Activated naive CD4-positive, alpha-beta T cell treated with anti-CD3 and anti-CD28 coated beads, Interleukin-2, amount 50 U/mL, for 24 hours (primary cell): ENCODE measurements around the gene CSKMT.
"Not testable (repeated sequence)": the region's sequence is repeated elsewhere in the genome, so short reads cannot be mapped to it uniquely, and the experiment has no call there.

ENCODE experiments used
- H3K27ac Mint-ChIP-seq: one replicate; pipeline ENCODE4 v1.8.0; 2021; ENCODE audit warnings: mild to moderate bottlenecking, mixed read lengths
- H3K27me3 Mint-ChIP-seq: one replicate; pipeline ENCODE4 v1.8.0; 2021; ENCODE audit warnings: mixed read lengths
- H3K36me3 Mint-ChIP-seq: one replicate; pipeline ENCODE4 v1.8.0; 2021; ENCODE audit warnings: mixed read lengths
- H3K4me1 Mint-ChIP-seq: one replicate; pipeline ENCODE4 v1.8.0; 2021; ENCODE audit warnings: mixed read lengths
- H3K4me3 Mint-ChIP-seq: one replicate; pipeline ENCODE4 v1.8.0; 2021; ENCODE audit warnings: mild to moderate bottlenecking, mixed read lengths
- H3K9me3 Mint-ChIP-seq: one replicate; pipeline ENCODE4 v1.8.0; 2021; ENCODE audit warnings: mixed read lengths

Gene CSKMT

GRCh38 chr11:62665075-62665598 is at the start of gene CSKMT, which contains the start of gene C11orf98:
TSS of gene CSKMT (plus strand) at chr11:62665312. CDS start at chr11:62665880, 568 bp downstream.
TSS of gene C11orf98 (minus strand) at chr11:62665210. CDS start at chr11:62665169, 41 bp downstream.
- Mint-ChIP-seq H3K9me3 (no peaks in the 10 kb centered on the region), H3K36me3 (peaks cover 13% of the 10 kb centered on the region), H3K4me1 (peaks cover 36% of the 10 kb centered on the region), H3K27ac (peak within 1 kb of the TSS; percentile 95), H3K4me3 (peak within 1 kb of the TSS; percentile 98), H3K27me3 (no peaks in the 10 kb centered on the region)

DNA sequence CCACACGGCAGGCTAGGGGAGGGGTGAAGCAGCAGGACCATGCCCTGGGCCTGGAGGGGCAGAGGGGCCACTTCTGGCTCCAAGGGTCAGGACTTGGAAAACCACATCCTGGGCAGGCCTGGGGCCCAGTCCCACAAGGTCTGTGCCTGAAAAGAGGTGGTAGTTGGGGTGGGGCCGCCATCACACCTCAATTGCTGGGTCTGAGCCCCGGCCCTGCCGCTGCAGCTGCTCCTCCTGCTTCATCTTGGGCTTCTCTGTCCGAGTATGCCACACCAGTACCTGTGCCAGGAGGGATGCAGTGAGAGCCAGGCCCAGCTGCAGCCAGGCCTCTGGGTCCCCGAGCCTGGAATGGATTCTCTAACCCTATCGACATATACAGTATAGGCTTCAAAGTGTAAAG is 49.6 kb upstream of the CSKMT start:
- Mint-ChIP-seq H3K4me1 (peaks cover 46% of the 10 kb centered on the region), H3K9me3 (no peaks in the 10 kb centered on the region), H3K27me3 (no peaks in the 10 kb centered on the region), H3K36me3 (peaks cover 4% of the 10 kb centered on the region), H3K27ac (peak overlapping the region; percentile 30), H3K4me3 (no peak overlapping the region)

GRCh38 chr11:62616957-62617356 is 48.2 kb upstream of the CSKMT start:
- H3K36me3 Mint-ChIP-seq, result not testable (repeated sequence)
- H3K4me1 Mint-ChIP-seq, result peaks cover 49% of the 10 kb centered on the region

DNA sequence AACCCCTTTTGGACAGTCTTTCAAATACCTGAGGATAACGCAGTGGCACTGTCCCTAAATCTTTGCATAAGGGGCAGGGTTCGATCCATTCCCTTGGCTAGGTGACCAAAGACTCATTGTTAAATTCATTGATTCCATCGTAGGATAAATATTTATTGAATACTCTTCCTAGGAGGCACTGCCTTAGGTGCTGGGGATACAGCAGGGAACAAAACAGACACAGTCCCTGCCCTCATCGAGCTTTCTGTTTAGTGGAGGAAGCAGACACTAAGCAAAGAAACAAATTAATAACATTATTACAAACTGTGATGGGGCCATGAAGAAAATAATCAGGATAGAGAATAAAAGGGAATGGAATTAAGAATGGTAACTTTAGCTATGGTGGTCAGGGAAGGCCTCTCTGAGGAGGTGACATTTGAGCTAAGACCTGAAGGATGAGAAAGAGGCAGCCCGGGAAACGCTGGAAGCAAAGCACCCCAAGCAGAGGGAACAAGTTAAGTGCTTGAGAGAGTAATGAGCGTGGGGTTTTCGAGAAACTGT is 44.0 kb upstream of the CSKMT start:
- H3K27ac Mint-ChIP-seq, result peak overlapping the region; percentile 97
- no peaks in the 10 kb centered on the region for H3K9me3 Mint-ChIP-seq
- peaks cover 30% of the 10 kb centered on the region for H3K4me1 Mint-ChIP-seq
- no peaks in the 10 kb centered on the region for H3K27me3 Mint-ChIP-seq
- H3K4me3 Mint-ChIP-seq, result peak overlapping the region; percentile 96
- peaks cover 13% of the 10 kb centered on the region for H3K36me3 Mint-ChIP-seq

More at GRCh38 chr11:62616957-62617356, 48.2 kb upstream of the CSKMT start:
- H3K4me3 Mint-ChIP-seq, H3K9me3 Mint-ChIP-seq, H3K27me3 Mint-ChIP-seq: not testable (repeated sequence)
- H3K27ac Mint-ChIP-seq, result peak overlapping the region; percentile 55

DNA sequence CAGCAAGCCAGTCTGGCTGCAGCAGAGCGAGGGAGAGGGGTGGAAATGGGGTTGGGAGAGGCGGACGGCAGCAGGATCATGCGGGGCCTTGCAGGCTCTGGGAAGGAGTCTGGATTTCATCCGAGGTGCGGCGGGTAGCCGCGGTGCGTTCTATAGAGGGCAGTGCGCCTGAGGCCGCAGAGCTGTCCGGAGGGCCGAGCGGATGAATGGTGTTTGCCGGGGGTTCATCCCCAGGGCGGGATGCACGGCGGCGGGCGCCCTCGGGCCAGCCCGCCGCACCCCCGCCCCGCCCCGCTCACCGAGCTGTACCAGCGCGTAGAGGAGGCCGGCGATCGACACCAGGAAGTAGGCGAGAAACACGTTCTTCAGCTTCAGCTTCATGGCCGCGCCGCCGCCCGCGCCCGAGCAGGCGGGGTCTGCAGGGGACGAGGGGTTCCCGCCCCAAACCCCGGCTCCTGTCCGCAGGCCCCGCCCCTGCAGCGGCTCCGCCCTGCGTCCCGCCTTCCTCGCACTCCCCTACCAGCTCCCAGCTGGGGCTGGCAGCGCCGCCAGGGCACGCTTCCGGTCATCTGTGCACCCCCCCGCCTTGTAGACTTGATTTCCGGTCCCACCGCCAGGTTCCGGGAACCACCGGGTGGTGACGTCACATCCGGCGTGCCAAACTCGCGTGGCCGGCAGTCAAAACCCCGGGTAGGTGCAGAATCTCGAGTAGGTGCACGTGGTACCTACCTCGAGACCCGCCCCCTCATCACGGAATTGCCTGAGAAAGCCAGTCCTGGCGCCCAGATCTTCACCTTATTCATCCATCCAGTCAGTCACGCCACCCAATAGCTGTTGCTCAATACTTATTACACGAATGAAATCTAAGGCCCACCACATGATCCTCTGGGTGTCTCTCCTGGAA is 43.3 kb upstream of the CSKMT start, which contains the start of gene B3GAT3:
B3GAT3 (minus strand) TSS at position 420 of the 904 bp plus-strand sequence; CDS start at position 381, 39 bp downstream.
- H3K4me1 Mint-ChIP-seq, result peaks cover 30% of the 10 kb centered on the region
- no peaks in the 10 kb centered on the region for H3K27me3 Mint-ChIP-seq
- peaks cover 13% of the 10 kb centered on the region for H3K36me3 Mint-ChIP-seq
- peak within 1 kb of the TSS; percentile 99 for H3K27ac Mint-ChIP-seq
- H3K4me3 Mint-ChIP-seq, result peak within 1 kb of the TSS; percentile 96
- no peaks in the 10 kb centered on the region for H3K9me3 Mint-ChIP-seq

- Mint-ChIP-seq H3K4me3 (peak overlapping the region; percentile 91), H3K27ac (peak overlapping the region; percentile 99), H3K9me3 (no peaks in the 10 kb centered on the region), H3K4me1 (peaks cover 27% of the 10 kb centered on the region), H3K36me3 (peaks cover 13% of the 10 kb centered on the region), H3K27me3 (no peaks in the 10 kb centered on the region)
Measured at GRCh38 chr11:62622476-62623089, 42.5 kb upstream of the CSKMT start.

DNA sequence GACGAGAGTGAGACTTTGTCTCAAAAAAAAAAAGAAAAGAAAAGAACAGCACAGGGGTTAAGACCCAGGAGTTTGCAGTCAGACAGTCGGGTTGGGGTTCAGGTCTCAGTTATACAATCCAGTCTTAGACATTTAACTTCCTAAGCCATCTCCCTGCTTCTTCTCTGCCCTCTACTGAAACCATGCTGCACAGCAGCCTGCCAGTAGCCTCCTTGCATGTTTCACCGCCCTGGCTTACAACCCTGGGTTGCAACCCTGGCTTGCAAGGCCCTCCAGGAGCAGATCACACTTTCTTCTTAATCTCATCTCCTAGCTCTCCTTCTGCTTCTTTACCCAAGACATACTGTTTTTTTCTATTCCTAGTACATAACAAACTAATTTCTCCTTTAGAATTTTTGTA is 37.4 kb upstream of the CSKMT start:
- H3K36me3 Mint-ChIP-seq, result peaks cover 17% of the 10 kb centered on the region
- H3K27me3 Mint-ChIP-seq, result no peaks in the 10 kb centered on the region
- peaks cover 3% of the 10 kb centered on the region for H3K4me1 Mint-ChIP-seq
- no peak overlapping the region for H3K27ac Mint-ChIP-seq
- no peaks in the 10 kb centered on the region for H3K9me3 Mint-ChIP-seq
- H3K4me3 Mint-ChIP-seq, result no peak overlapping the region

- H3K36me3 Mint-ChIP-seq, result peaks cover 23% of the 10 kb centered on the region
- H3K9me3 Mint-ChIP-seq, result no peaks in the 10 kb centered on the region
- no peaks in the 10 kb centered on the region for H3K27me3 Mint-ChIP-seq
- H3K4me1 Mint-ChIP-seq, result peaks cover 28% of the 10 kb centered on the region
- H3K27ac Mint-ChIP-seq, result no peak overlapping the region
- no peak overlapping the region for H3K4me3 Mint-ChIP-seq
Measured at GRCh38 chr11:62632492-62632891, 32.6 kb upstream of the CSKMT start.

DNA sequence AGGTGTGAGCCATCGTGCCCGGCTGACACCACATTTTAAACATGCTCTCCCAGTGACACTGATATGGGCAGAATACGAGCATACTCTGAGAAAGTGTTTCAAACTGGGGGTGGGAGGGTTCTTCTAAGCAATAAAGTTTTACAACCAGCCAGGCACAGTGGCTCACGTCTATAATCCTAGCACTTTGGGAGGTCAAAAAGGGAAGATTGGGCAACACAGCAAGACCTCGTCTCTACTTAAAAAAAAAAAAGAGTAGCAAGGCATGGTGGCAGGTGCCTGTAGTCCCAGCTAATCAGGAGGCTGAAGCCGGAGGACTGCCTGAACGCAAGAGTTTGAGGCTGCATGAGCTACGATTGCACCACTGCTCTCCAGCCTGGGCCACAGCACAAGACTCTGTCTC is 20.9 kb upstream of the CSKMT start:
- peak overlapping the region; percentile 42 for H3K4me3 Mint-ChIP-seq
- no peaks in the 10 kb centered on the region for H3K27me3 Mint-ChIP-seq
- H3K9me3 Mint-ChIP-seq, result no peaks in the 10 kb centered on the region
- peaks cover 9% of the 10 kb centered on the region for H3K36me3 Mint-ChIP-seq
- H3K4me1 Mint-ChIP-seq, result peaks cover 43% of the 10 kb centered on the region
- peak overlapping the region; percentile 30 for H3K27ac Mint-ChIP-seq

DNA sequence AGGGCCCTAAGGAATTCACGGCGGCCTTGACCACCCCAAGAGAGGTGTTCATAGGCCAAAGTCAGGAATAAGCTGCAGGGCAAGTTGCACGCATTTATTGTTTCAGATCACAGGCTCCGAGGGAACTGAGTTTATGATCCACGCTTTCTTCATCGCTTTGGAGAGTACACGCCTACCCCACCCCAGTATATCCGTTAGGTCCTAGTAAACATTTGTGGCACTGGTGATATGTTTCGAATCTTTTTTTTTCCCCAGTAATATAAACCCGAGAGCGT is 19.5 kb upstream of the CSKMT start:
- H3K4me1 Mint-ChIP-seq, result peaks cover 34% of the 10 kb centered on the region
- H3K27me3 Mint-ChIP-seq, result no peaks in the 10 kb centered on the region
- peak overlapping the region; percentile 100 for H3K4me3 Mint-ChIP-seq
- peaks cover 4% of the 10 kb centered on the region for H3K36me3 Mint-ChIP-seq
- H3K27ac Mint-ChIP-seq, result peak overlapping the region; percentile 96
- H3K9me3 Mint-ChIP-seq, result no peaks in the 10 kb centered on the region

GRCh38 chr11:62645946-62646824 is 18.9 kb upstream of the CSKMT start, which contains the start of gene GANAB:
TSS of gene GANAB (minus strand) at chr11:62646613. CDS start at chr11:62646599, 14 bp downstream.
- Mint-ChIP-seq H3K4me3 (peak within 1 kb of the TSS; percentile 100), H3K36me3 (peaks cover 4% of the 10 kb centered on the region)

GRCh38 chr11:62646825-62647608 is 18.1 kb upstream of the CSKMT start:
- H3K36me3 Mint-ChIP-seq, result peaks cover 4% of the 10 kb centered on the region
- H3K4me3 Mint-ChIP-seq, result peak overlapping the region; percentile 100
- no peaks in the 10 kb centered on the region for H3K9me3 Mint-ChIP-seq
- peaks cover 27% of the 10 kb centered on the region for H3K4me1 Mint-ChIP-seq
- H3K27me3 Mint-ChIP-seq, result no peaks in the 10 kb centered on the region
- peak overlapping the region; percentile 96 for H3K27ac Mint-ChIP-seq

More at GRCh38 chr11:62645946-62646824, 18.9 kb upstream of the CSKMT start, which contains the start of gene GANAB:
- Mint-ChIP-seq H3K4me1 (peaks cover 32% of the 10 kb centered on the region), H3K27me3 (no peaks in the 10 kb centered on the region), H3K27ac (peak within 1 kb of the TSS; percentile 96), H3K9me3 (no peaks in the 10 kb centered on the region)

GRCh38 chr11:62647609-62648005 is 17.5 kb upstream of the CSKMT start:
- Mint-ChIP-seq H3K27me3 (no peaks in the 10 kb centered on the region), H3K9me3 (no peaks in the 10 kb centered on the region), H3K27ac (no peak overlapping the region), H3K4me1 (peaks cover 31% of the 10 kb centered on the region), H3K4me3 (peak overlapping the region; percentile 15), H3K36me3 (peaks cover 4% of the 10 kb centered on the region)
